Esophagus (tissue), 2 donors: Measurements from ENCODE around the gene HYLS1. TPM values are rescaled to one million over a fixed set of nuclear protein-coding genes. Genes with fewer than 3 reads are reported as not detected.
"Not testable (repeated sequence)": the region's sequence is repeated elsewhere in the genome, so short reads cannot be mapped to it uniquely, and the experiment has no call there.

Experiments used
- H3K27ac ChIP-seq, 2 donors: one replicate each; pipeline ENCODE4 v1.5.1; 2013; ENCODE audit warnings: low read depth in 2 of 2, mild to moderate bottlenecking in 2 of 2, inconsistent platforms in 1 of 2, low read length in 1 of 2, moderate library complexity in 1 of 2
- H3K27me3 ChIP-seq, 2 donors: one replicate each; pipeline ENCODE4 v1.6.1; 2013; ENCODE audit warnings: low read length in 2 of 2, control low read depth in 1 of 2, mild to moderate bottlenecking in 1 of 2; ENCODE audit not compliant: insufficient read depth in 2 of 2, control insufficient read depth in 1 of 2
- H3K36me3 ChIP-seq, 2 donors: one replicate each; pipeline ENCODE4 v1.6.1; 2013; ENCODE audit warnings: low read length in 1 of 2; ENCODE audit not compliant: control insufficient read depth in 2 of 2, insufficient read depth in 2 of 2
- H3K4me1 ChIP-seq, 2 donors: one replicate each; pipeline ENCODE4 v1.6.1; 2013; ENCODE audit warnings: low read length in 1 of 2; ENCODE audit not compliant: control insufficient read depth in 2 of 2, insufficient read depth in 2 of 2
- H3K4me3 ChIP-seq, 2 donors: one replicate each; pipeline ENCODE4 v1.5.1; 2013; ENCODE audit warnings: low read length in 2 of 2, mild to moderate bottlenecking in 2 of 2, low read depth in 1 of 2, moderate library complexity in 1 of 2
- H3K9me3 ChIP-seq, 2 donors: one replicate each; pipeline ENCODE4 v1.6.1; 2013; ENCODE audit warnings: mild to moderate bottlenecking in 2 of 2, low read depth in 1 of 2, low read length in 1 of 2, moderate library complexity in 1 of 2; ENCODE audit not compliant: control insufficient read depth in 2 of 2, insufficient read depth in 1 of 2
- WGBS, 2 donors: extraction: QIAGEN DNeasy Blood & Tissue Kit; methylation state at CpG; one replicate each; pipeline ENCODE4 v1.1.7; 2013; 5-methylcytosine and 5-hydroxymethylcytosine counted together
- polyA plus RNA-seq, 2 donors: library from polyadenylated mRNA; stranded (reverse); fragments of 200-250 nt; gene quantifications; one replicate each; pipeline ENCODE4 v1.2.3, GENCODE V29; 2013
- donor health status: healthy with polysubstance abuse.
- donor health status: Bipolar disorder and iron deficiency.

The HYLS1 gene
- polyA plus RNA-seq, result 1 to 10 TPM; 3.7 to 4.1 TPM

DNA sequence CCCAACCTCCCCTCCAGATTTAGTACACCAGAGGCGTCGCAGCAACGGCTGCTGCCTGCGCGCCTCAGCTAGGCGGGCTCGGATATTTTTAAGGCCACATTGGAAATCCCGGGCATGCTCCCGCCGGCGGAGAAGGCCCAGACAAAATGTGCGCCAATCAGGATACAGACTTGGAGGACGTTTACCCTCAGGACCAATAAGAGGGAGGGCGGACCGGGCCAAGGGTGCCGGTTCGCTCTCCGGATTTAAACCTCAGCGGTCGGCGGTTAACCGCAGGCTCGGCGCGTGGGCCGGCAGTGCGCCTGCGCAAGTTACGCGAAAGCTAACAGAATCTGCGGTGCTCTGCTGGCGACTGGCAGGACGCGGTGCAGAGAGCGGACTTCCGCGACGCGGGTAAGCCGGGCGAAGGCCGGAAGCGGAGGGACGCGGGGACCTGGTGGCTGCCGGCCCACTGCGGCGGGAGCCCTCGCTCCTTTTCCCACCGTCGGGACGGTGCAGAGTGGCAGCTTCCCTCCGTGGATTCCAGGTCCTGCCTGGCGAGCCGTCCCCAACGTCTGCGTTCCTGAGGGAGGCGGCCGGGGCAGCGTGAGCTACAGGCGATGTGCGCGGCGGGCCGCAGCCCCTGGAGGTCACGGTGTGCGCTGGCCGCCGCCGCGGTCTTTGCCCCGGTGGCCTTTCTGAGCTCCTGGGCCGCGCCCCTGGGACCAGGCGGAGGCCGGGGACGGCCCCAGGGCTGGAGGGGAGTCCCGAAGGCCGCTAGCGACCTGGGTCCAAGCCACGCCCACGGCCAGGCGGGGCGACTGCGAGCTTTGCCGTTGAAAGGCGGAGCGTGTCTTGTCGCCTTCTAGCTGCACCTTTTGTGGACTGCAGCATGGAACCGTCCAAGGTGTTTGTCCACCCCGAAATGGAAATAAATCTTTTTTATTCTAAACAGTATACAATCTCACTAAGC lies at the start of gene HYLS1:
HYLS1 (plus strand) TSS at position 296 of the 952 bp plus-strand sequence. CDS start 11,701 bp downstream, outside the sequence.
- Histone ChIP-seq H3K4me1 (no peaks in the 10 kb centered on the region), H3K9me3 (no peaks in the 10 kb centered on the region), H3K4me3 (peak within 1 kb of the TSS; percentile 80 to 83), H3K27me3 (no peaks in the 10 kb centered on the region), H3K27ac (peak within 1 kb of the TSS; percentile 95 to 96), H3K36me3 (no peaks in the 10 kb centered on the region)
- WGBS, 2 donors, result 0 to 1% methylated on average over 86 to 91 of the region's 91 CpGs

- Histone ChIP-seq H3K27ac (no peak overlapping the region), H3K4me3 (no peak overlapping the region), H3K9me3 (peaks cover 2 to 9% of the 10 kb centered on the region in 2 donors), H3K36me3 (no peaks in the 10 kb centered on the region), H3K4me1 (no peaks in the 10 kb centered on the region), H3K27me3 (no peaks in the 10 kb centered on the region)
- WGBS, 2 donors, result 73 to 75% methylated on average over 3 of the region's 3 CpGs
These were observed 45.0 kb upstream of the HYLS1 start for GRCh38 chr11:125842321-125842948.

DNA sequence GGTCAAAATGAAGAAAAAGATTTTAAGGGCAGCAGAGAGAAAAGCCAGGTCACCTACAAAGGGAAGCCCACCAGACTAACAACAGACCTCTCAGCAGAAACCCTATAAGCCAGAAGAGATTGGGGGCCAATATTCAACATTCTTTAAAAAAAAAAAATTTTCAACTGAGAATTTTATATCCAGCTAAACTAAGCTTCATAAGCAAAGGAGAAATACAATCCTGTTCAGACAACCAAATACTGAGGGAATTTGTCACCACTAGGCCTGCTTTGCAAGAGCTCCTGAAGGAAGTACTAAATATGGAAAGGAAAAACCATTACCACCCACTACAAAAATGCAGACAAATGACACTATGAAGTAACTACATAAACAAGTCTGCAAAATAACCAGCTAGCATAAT lies 41.3 kb upstream of the HYLS1 start:
- Histone ChIP-seq H3K9me3 (peaks cover 2 to 9% of the 10 kb centered on the region in 2 donors), H3K4me1 (no peaks in the 10 kb centered on the region), H3K36me3 (no peaks in the 10 kb centered on the region), H3K4me3 (no peak overlapping the region), H3K27ac (no peak overlapping the region), H3K27me3 (no peaks in the 10 kb centered on the region)

GRCh38 chr11:125857670-125858069 lies 29.8 kb upstream of the HYLS1 start:
- not testable (repeated sequence) for H3K4me3 ChIP-seq, H3K36me3 ChIP-seq, H3K27ac ChIP-seq, H3K27me3 ChIP-seq, H3K9me3 ChIP-seq, H3K4me1 ChIP-seq
- WGBS, 2 donors, result 77 to 87% methylated on average over 9 of the region's 9 CpGs

DNA sequence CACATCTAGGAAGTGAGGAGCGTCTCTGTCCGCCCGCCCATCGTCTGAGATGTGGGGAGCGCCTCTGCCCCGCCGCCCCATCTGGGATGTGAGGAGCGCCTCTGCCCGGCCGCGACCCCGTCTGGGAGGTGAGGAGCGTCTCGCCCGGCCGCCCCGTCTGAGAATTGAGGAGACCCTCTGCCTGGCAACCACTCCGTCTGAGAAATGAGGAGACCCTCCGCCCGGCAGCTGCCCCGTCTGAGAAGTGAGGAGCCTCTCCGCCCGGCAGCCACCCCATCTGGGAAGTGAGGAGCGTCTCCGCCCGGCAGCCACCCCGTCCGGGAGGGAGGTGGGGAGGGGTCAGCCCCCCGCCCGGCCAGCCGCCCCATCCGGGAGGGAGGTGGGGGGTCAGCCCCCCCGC lies 24.7 kb upstream of the HYLS1 start:
- 94 to 95% methylated on average over 13 to 33 of the region's 33 CpGs for WGBS, 2 donors
- not testable (repeated sequence) for H3K27me3 ChIP-seq, H3K27ac ChIP-seq, H3K9me3 ChIP-seq, H3K4me1 ChIP-seq, H3K36me3 ChIP-seq, H3K4me3 ChIP-seq

GRCh38 chr11:125865354-125865753 lies 22.1 kb upstream of the HYLS1 start:
- H3K4me1 ChIP-seq, H3K9me3 ChIP-seq, H3K27ac ChIP-seq, H3K27me3 ChIP-seq, H3K4me3 ChIP-seq, H3K36me3 ChIP-seq: not testable (repeated sequence)
- 87 to 95% methylated on average over 4 of the region's 4 CpGs for WGBS, 2 donors

DNA sequence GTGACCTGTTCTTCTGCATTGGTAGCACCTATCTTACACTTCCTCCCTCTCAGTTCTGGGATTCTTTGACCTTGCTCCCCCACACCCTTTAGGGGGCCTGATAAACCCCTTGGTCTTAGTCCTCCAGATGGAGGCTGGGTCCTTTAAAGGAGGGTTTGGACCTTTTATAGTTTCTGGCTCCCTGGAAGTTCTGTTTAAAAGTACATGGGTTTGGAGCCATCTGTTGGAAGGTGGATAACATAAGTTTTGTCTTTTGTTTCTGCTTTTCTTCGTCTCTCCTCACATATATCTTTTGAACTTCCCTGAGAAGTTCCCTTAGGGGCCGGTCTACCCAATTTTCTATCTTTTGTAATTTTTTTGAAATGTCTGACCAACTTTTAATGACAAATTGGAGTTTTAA lies 17.9 kb upstream of the HYLS1 start:
- H3K4me3 ChIP-seq, result no peak overlapping the region
- 70 to 78% methylated on average over 2 of the region's 2 CpGs for WGBS, 2 donors

DNA sequence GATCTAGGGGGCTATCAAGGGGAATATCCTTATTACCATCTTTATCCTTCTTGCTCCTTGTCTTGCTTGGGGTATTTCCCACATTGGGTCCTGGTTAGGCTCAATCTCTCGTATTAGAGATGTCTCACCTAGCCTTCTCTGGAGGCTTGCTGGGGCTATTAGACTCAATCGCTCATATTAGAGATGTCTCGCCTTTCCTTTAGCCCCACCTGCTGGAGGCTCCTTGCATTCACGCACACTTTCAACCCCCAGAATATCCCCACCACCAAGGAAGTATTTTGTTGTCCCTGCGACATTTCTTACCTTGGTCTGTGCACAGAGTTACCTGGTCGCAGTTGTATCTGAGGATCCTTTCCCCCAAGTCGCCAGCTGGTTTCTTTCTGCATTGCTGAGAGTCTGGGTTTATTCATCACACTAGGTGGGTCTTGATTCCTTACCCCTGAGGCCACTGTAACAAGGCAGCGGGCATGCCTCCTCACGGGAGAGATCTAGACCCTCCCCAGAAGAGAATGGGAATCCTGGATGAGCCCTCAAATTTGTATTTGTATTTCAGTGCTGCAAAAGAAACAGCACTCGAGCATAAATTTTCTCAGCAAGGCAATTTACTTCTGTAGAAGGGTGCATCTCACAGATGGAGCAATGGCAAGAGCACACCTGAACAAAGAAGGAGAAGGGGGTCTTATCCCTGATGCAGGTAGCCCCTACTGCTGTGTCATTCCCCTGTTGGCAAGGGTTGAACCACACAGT lies 15.9 kb upstream of the HYLS1 start:
- Histone ChIP-seq H3K9me3 (peaks cover 0 to 3% of the 10 kb centered on the region in 2 donors), H3K27ac (no peak overlapping the region), H3K4me1 (no peaks in the 10 kb centered on the region), H3K36me3 (no peaks in the 10 kb centered on the region), H3K4me3 (no peak overlapping the region), H3K27me3 (no peaks in the 10 kb centered on the region)
- WGBS, 2 donors, result 78 to 83% methylated on average over 10 of the region's 10 CpGs

More for the DNA sequence above, 17.9 kb upstream of the HYLS1 start:
- no peaks in the 10 kb centered on the region for H3K4me1 ChIP-seq
- H3K27ac ChIP-seq, result no peak overlapping the region
- peaks cover 0 to 3% of the 10 kb centered on the region in 2 donors for H3K9me3 ChIP-seq
- no peaks in the 10 kb centered on the region for H3K27me3 ChIP-seq
- no peaks in the 10 kb centered on the region for H3K36me3 ChIP-seq

- Histone ChIP-seq H3K27ac (no peak overlapping the region), H3K9me3 (peaks cover 0 to under 1% of the 10 kb centered on the region in 2 donors), H3K4me1 (no peaks in the 10 kb centered on the region), H3K4me3 (no peak overlapping the region), H3K27me3 (no peaks in the 10 kb centered on the region), H3K36me3 (no peaks in the 10 kb centered on the region)
These were observed 15.4 kb upstream of the HYLS1 start for GRCh38 chr11:125872138-125872491.
